ENCODE data around the gene FAM124B.

The FAM124B gene

DNA sequence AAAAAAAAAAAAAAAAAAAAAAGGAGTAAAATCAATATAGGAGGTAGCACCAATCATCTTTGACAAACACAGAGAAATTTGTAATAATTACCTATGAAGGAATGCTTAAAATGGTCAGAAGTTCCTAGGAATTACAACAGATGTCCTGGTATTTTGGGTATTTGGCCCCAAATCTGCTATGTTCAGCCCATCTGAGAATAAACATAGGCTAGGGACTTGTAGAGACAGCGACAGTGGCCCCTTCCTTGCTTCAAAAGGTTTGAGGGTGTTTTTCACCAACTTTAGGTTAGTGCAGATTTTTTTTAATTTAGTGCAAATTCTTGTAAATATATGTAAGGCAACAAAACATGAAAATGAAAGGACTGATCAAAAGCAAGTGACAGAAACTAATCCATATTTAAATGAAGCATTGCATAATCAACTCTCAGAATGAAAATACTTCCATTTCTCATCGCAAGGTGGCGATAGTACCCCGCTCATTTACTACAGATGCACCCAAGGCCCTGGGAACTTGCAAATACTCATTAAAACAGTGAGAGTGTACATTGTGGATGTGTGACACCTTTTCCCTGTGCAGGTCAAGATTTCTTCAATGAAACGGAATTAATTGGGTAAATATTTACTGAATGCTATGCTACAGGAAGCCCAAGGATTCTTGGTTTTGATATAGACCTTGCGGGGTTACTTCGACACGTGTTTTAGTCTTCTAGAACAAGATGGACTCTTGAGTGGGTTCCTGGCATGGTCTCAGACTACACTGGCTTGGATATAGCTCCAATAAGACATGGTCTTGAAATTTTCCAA lies 44.6 kb downstream of the FAM124B start:
- TF ChIP-seq, protein P1, sequence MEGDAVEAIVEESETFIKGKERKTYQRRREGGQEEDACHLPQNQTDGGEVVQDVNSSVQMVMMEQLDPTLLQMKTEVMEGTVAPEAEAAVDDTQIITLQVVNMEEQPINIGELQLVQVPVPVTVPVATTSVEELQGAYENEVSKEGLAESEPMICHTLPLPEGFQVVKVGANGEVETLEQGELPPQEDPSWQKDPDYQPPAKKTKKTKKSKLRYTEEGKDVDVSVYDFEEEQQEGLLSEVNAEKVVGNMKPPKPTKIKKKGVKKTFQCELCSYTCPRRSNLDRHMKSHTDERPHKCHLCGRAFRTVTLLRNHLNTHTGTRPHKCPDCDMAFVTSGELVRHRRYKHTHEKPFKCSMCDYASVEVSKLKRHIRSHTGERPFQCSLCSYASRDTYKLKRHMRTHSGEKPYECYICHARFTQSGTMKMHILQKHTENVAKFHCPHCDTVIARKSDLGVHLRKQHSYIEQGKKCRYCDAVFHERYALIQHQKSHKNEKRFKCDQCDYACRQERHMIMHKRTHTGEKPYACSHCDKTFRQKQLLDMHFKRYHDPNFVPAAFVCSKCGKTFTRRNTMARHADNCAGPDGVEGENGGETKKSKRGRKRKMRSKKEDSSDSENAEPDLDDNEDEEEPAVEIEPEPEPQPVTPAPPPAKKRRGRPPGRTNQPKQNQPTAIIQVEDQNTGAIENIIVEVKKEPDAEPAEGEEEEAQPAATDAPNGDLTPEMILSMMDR (IDR thresholded peaks at IDR 0.05; ENCODE audit: insufficient read depth, low read length, poor library complexity, severe bottlenecking): peak; percentile 68
- H3K27me3 ChIP-seq (replicated peaks; ENCODE audit: control insufficient read depth, insufficient read depth, low read length): no peaks in the 10 kb centered on the region
- H3K4me3 ChIP-seq (replicated peaks; ENCODE audit: low read depth, low read length): no peak overlapping the region
- peak; percentile 20 for DNase-seq (ENCODE audit: extremely low read depth, insufficient read length)
- no peaks in the 10 kb centered on the region for H3K36me3 ChIP-seq (ENCODE audit: control insufficient read depth, insufficient read depth, low read length)

DNA sequence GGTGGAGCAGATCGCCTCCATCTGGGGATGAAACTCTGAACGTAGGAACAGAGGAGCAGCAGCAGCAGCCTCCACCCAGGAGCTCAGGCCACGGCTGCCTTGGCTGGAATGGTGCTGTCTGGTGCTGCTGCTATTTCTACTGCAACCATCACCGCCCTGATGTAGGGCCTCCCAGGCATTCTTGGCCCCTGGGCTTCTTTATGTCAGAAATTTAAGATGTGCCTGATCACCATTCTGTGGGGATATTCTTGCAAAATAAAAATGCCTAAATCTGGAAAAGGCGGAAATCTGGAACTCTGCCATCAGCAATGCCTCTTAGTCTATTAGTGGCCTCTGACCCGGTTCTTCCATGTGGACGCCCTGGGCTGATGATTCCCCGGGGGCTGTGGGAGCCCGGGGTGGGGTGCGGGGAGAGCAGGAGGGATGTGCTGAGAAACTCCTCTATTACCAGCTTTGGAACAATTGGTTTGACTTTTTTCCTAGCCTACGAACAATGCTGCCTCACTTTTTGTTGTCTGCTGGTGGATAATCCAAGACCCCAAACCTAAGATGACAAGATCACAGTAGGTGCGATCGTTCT lies 47.2 kb downstream of the FAM124B start:
- Histone ChIP-seq H3K27me3 (replicated peaks; ENCODE audit: control insufficient read depth, insufficient read depth, low read length) (no peaks in the 10 kb centered on the region; the same call in 1 of the 2 replicates), H3K4me3 (replicated peaks; ENCODE audit: low read depth, low read length) (no peak overlapping the region), H3K36me3 (ENCODE audit: control insufficient read depth, insufficient read depth, low read length) (no peaks in the 10 kb centered on the region)
- no peak for DNase-seq (ENCODE audit: extremely low read depth, insufficient read length)
- TF ChIP-seq, protein P1 (IDR thresholded peaks at IDR 0.05; ENCODE audit: insufficient read depth, low read length, poor library complexity, severe bottlenecking): no peak

DNA sequence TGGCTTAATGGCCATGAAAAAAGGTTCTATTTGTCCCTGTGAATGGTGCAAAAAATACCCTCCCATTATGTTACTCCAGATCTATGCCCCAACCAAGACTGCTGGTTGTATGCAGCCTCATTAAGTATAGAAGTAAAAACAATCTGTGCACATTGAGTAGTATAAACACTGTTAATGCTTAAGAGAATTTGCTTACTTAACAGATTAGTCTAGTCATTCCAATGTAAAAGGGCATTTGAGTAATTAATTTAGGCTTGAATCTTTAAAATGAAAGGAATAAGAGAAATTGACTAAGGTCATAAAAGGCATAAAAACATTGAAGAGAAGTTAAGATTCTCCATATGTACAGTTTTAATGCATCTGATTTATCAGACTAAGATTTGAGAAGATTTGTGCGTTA lies 51.2 kb downstream of the FAM124B start:
- H3K36me3 ChIP-seq (ENCODE audit: control insufficient read depth, insufficient read depth, low read length): no peaks in the 10 kb centered on the region
- H3K27me3 ChIP-seq (replicated peaks; ENCODE audit: control insufficient read depth, insufficient read depth, low read length): no peaks in the 10 kb centered on the region; the same call in 1 of the 2 replicates
- TF ChIP-seq, protein P1 (IDR thresholded peaks at IDR 0.05; ENCODE audit: insufficient read depth, low read length, poor library complexity, severe bottlenecking): no peak
- no peak for DNase-seq (ENCODE audit: extremely low read depth, insufficient read length)
- no peak overlapping the region for H3K4me3 ChIP-seq (replicated peaks; ENCODE audit: low read depth, low read length)

DNA sequence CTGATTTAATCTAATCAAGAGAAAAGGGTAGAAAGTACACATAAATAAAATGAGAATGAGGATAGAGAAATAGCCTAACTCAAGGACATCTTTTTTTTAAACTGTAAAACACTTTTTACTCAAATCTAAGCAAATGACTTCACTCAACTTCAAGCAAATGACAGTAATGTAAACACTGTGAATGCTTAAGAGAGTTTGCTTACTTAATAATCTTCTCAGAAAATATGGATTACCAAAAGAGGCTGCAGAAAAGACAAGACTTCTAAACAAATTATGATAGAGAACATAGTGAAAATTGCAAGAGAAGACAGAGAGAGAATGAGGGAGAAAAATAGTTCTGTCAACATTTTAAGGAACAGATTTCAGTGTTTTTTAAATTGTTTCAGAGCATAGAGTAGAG lies 52.5 kb downstream of the FAM124B start:
- Histone ChIP-seq H3K36me3 (ENCODE audit: control insufficient read depth, insufficient read depth, low read length) (no peaks in the 10 kb centered on the region), H3K4me3 (replicated peaks; ENCODE audit: low read depth, low read length) (no peak overlapping the region), H3K27me3 (replicated peaks; ENCODE audit: control insufficient read depth, insufficient read depth, low read length) (no peaks in the 10 kb centered on the region; the same call in 1 of the 2 replicates)
- TF ChIP-seq, protein P1 (IDR thresholded peaks at IDR 0.05; ENCODE audit: insufficient read depth, low read length, poor library complexity, severe bottlenecking): no peak
- DNase-seq (ENCODE audit: extremely low read depth, insufficient read length): no peak

DNA sequence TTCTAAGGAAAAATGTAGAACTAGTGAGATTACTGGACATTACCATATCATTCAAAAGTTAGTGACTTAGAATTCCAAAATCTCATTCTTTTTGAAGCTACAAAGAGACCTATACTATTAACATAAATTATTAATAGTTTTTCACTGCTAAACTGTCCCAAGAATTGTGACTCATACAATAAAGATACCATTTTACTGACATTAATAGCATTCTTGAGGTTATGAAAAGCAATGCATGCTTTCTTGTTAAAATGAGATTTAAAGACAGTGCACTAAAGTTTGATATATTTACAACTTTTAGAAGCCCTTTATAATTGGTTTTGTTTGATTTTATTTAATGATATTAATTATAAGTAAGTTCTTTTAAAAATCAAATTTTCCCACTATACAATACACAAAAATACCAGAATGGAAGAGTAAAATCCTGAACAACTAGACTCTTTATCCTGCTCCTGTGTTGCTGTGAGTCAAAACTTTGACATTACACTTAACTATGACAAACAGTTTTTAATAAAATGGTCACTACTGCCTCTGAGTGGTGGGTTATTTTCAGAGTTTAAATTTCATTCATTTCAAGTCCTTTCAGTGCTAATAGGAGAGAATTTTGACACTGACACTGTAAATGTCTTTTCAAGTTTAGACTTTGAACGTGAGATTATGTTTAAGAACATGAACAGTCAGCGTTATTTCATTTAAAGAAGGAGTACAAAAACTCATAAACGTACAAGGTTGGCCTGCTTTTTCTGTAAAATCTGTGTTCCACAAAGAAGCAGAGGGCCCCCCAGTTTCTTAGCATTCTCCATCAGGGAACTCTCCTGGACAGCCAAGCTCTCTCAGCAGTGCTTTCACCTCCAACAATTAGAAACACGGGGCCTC lies 54.5 kb downstream of the FAM124B start:
- TF ChIP-seq, protein P1 (IDR thresholded peaks at IDR 0.05; ENCODE audit: insufficient read depth, low read length, poor library complexity, severe bottlenecking): no peak

More for the DNA sequence above, 54.5 kb downstream of the FAM124B start:
- Histone ChIP-seq H3K36me3 (ENCODE audit: control insufficient read depth, insufficient read depth, low read length) (no peaks in the 10 kb centered on the region), H3K27me3 (replicated peaks; ENCODE audit: control insufficient read depth, insufficient read depth, low read length) (no peaks in the 10 kb centered on the region; the same call in 1 of the 2 replicates), H3K4me3 (replicated peaks; ENCODE audit: low read depth, low read length) (no peak overlapping the region)
- DNase-seq (ENCODE audit: extremely low read depth, insufficient read length): no peak

Data from GM06990 (cell line).